GM19023 (cell line): ENCODE measurements around the gene POLA1.
A peak's percentile ranks its signal among the peaks of the same experiment; 100 is the strongest.

Experiments
- ATAC-seq: cut with Tn5 transposase; IDR thresholded peaks from one replicate; pipeline ENCODE4 v1.9.1; 2021; ENCODE audit warnings: mild to moderate bottlenecking, moderate library complexity; ENCODE audit not compliant: unreplicated experiment

The POLA1 gene

GRCh38 chrX:25020905-25021449 lies 327.3 kb downstream of the POLA1 start:
- peak; percentile 60 for ATAC-seq

GRCh38 chrX:25022499-25023325 lies 329.0 kb downstream of the POLA1 start:
- ATAC-seq: no peak

- no peak for ATAC-seq
Measured at GRCh38 chrX:25023908-25024307, 330.2 kb downstream of the POLA1 start.

GRCh38 chrX:25025615-25026014 lies 331.9 kb downstream of the POLA1 start:
- ATAC-seq: no peak

- ATAC-seq: no peak
Measured at GRCh38 chrX:25026576-25026975, 332.9 kb downstream of the POLA1 start.

GRCh38 chrX:25028726-25029125 lies 335.0 kb downstream of the POLA1 start:
- ATAC-seq: no peak

GRCh38 chrX:25029288-25029825 lies 335.6 kb downstream of the POLA1 start:
- no peak for ATAC-seq

GRCh38 chrX:25034889-25035288 lies 341.2 kb downstream of the POLA1 start:
- no peak for ATAC-seq

- ATAC-seq: no peak
Measured at GRCh38 chrX:25039036-25039435, 345.3 kb downstream of the POLA1 start.

- ATAC-seq: no peak
Measured at GRCh38 chrX:25043192-25043591, 349.5 kb downstream of the POLA1 start.
